HL-60 (cell line): ENCODE results near the gene NOXO1.
A peak's percentile ranks its signal among the peaks of the same experiment; 100 is the strongest.
"Not testable (repeated sequence)": the region's sequence is repeated elsewhere in the genome, so short reads cannot be mapped to it uniquely, and the experiment has no call there.

Experiments
- DNase-seq, 2 experiments: peaks; one replicate each; pipeline ENCODE4 v3.0.0-alpha.2; 2010 to 2020; ENCODE audit warnings: low read depth in 1 of 2, low spot score in 1 of 2
- H3K27ac ChIP-seq: fragments of 250-450 bp; sonication (Bioruptor Pico); replicated peaks from 2 replicates; pipeline ENCODE4 v1.5.1; 2020; ENCODE audit warnings: mild to moderate bottlenecking, moderate library complexity
- H3K27me3 ChIP-seq: fragments of 250-450 bp; sonication (Bioruptor Pico); 2 replicates; pipeline ENCODE4 v1.5.1; 2021; ENCODE audit warnings: mild to moderate bottlenecking, moderate library complexity; ENCODE audit not compliant: insufficient read depth, poor library complexity, severe bottlenecking
- H3K4me3 ChIP-seq: replicated peaks from 2 replicates; pipeline ENCODE4 v1.5.1; 2011; ENCODE audit warnings: mild to moderate bottlenecking, control low read depth, low read length; ENCODE audit not compliant: insufficient read depth
- CTCF ChIP-seq: IDR thresholded peaks from one replicate; pipeline ENCODE4 v1.5.1; 2011; ENCODE audit warnings: low read length, control low read depth, inconsistent platforms; ENCODE audit not compliant: insufficient read depth
- GABPA ChIP-seq: IDR thresholded peaks from 2 replicates; pipeline ENCODE4 v1.6.1; 2012; ENCODE audit warnings: low read depth
- POLR2AphosphoS5 ChIP-seq: IDR thresholded peaks from 2 replicates; pipeline ENCODE4 v1.6.1; 2012; ENCODE audit warnings: low read depth
- REST ChIP-seq: IDR thresholded peaks from 2 replicates; pipeline ENCODE4 v1.6.1; 2012; ENCODE audit warnings: low read depth; ENCODE audit not compliant: insufficient replicate concordance
- SPI1 ChIP-seq: IDR thresholded peaks from 2 replicates; pipeline ENCODE4 v1.6.1; 2012; ENCODE audit warnings: low read depth, mild to moderate bottlenecking, borderline replicate concordance

The NOXO1 gene

GRCh38 chr16:1942047-1942809 lies 39.0 kb downstream of the NOXO1 start:
- DNase-seq: peak; percentile 84 to 97
- no peak for TF ChIP-seq REST
- TF ChIP-seq SPI1: peak; percentile 77
- TF ChIP-seq POLR2AphosphoS5: peak; percentile 54; the same call in 1 of the 2 replicates
- no peak for TF ChIP-seq GABPA
- H3K27me3 ChIP-seq: no peaks in the 10 kb centered on the region
- H3K4me3 ChIP-seq: peak overlapping the region; percentile 98
- H3K27ac ChIP-seq: peak overlapping the region; percentile 85

- TF ChIP-seq GABPA (no peak; the same call in 1 of the 2 replicates), POLR2AphosphoS5 (no peak; the same call in 1 of the 2 replicates), REST (no peak), SPI1 (no peak), CTCF (peak; percentile 74)
- Histone ChIP-seq H3K27me3 (no peaks in the 10 kb centered on the region), H3K27ac (peak overlapping the region; percentile 85), H3K4me3 (peak overlapping the region; percentile 98)
- peak; percentile 68 to 84 for DNase-seq
These were observed 39.9 kb downstream of the NOXO1 start for GRCh38 chr16:1941162-1942046.

GRCh38 chr16:1940273-1941161 lies 40.8 kb downstream of the NOXO1 start:
- no peak for TF ChIP-seq SPI1
- TF ChIP-seq POLR2AphosphoS5: peak; percentile 75
- H3K4me3 ChIP-seq: peak overlapping the region; percentile 98
- H3K27ac ChIP-seq: peak overlapping the region; percentile 85
- peak in 1 of 2 experiments; percentile 93 for DNase-seq
- no peaks in the 10 kb centered on the region for H3K27me3 ChIP-seq

DNA sequence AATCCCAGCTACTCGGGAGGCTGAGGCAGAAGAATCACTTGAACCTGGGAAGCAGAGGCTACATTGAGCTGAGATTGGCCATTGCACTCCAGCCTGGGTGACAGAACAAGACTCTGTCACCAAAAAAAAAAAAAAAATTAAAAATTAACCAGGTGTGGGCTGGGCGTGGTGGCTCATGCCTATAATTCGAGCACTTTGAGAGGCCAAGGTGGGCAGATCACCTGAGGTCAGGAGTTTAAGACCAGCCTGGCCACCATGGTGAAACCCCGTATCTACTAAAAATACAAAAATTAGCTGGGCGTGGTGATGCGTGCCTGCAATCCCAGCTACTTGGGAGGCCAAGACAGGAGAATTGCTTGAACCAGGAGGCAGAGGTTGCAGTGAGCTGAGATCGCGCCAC lies 41.4 kb downstream of the NOXO1 start:
- H3K27me3 ChIP-seq, DNase-seq, H3K4me3 ChIP-seq: not testable (repeated sequence)
- peak overlapping the region; percentile 85 for H3K27ac ChIP-seq
